Forelimb muscle (tissue), 1 donor: Measurements from ENCODE around the gene ASCC1. TPM values are rescaled to one million over a fixed set of nuclear protein-coding genes. Genes with fewer than 3 reads are reported as not detected.

Experiments used
- DNase-seq: peaks from one replicate; pipeline ENCODE4 v3.0.0-alpha.2; 2013; ENCODE audit warnings: low read depth
- polyA plus RNA-seq: library from polyadenylated mRNA; unstranded; fragments of 120-200 nt; gene quantifications from one replicate; pipeline ENCODE4 v1.2.1, GENCODE V29; 2013; ENCODE audit not compliant: insufficient read length

ASCC1 gene
- polyA plus RNA-seq, 1 donor = 25.5 TPM

- DNase-seq = peak; percentile 90
These were observed 167.5 kb downstream of the ASCC1 start for GRCh38 chr10:72048450-72049124.

Other genes starting within 250 kb of the ASCC1 start
- gene SPOCK2, start 127.7 kb downstream of the ASCC1 start, polyA plus RNA-seq = 3.4 TPM
- 130 TPM for gene ANAPC16, start 264 bp downstream of the ASCC1 start, polyA plus RNA-seq
- 65.6 TPM for gene DDIT4, start 57.6 kb upstream of the ASCC1 start, polyA plus RNA-seq
- 22.3 TPM for gene DNAJB12, start 138.6 kb upstream of the ASCC1 start, polyA plus RNA-seq